WTC11 (cell line): ENCODE data around the gene LEAP2. TPM values are rescaled to one million over a fixed set of nuclear protein-coding genes. Genes with fewer than 3 reads are reported as not detected.

Experiments used
- ATAC-seq: fragments of 200-7000 bp; cut with Tn5 transposase; 2 replicates; pipeline ENCODE4 v1.10.0; 2021; ENCODE audit warnings: mild to moderate bottlenecking, moderate library complexity
- CTCF ChIA-PET: fragments of 300-600 bp; sonication (Branson Sonifier 250); formaldehyde crosslinking; loops from one replicate; lab custom pipeline; 2021; ENCODE audit warnings: antibody characterized with exemption; lab: Charles Lee
- POLR2A ChIA-PET: fragments of 350-600 bp; sonication (Branson Sonifier 250); formaldehyde crosslinking; loops from one replicate; lab custom pipeline; 2021; ENCODE audit warnings: antibody characterized with exemption; lab: Charles Lee
- DNase-seq: peaks from one replicate; pipeline ENCODE4 v3.0.0; 2021; ENCODE audit warnings: low spot score
- H3K27ac Mint-ChIP-seq: 2 replicates; pipeline ENCODE4 v1.8.0; 2021; ENCODE audit warnings: mixed read lengths
- H3K27me3 Mint-ChIP-seq: 2 replicates; pipeline ENCODE4 v1.8.0; 2021; ENCODE audit warnings: low read depth, mild to moderate bottlenecking, moderate library complexity, mixed read lengths
- H3K36me3 Mint-ChIP-seq: 2 replicates; pipeline ENCODE4 v1.8.0; 2021; ENCODE audit warnings: mixed read lengths
- H3K4me1 Mint-ChIP-seq: 2 replicates; pipeline ENCODE4 v1.8.0; 2022; ENCODE audit warnings: mixed read lengths
- H3K4me3 Mint-ChIP-seq: 2 replicates; pipeline ENCODE4 v1.8.0; 2021; ENCODE audit warnings: mild to moderate bottlenecking, moderate library complexity, mixed read lengths
- H3K9me3 Mint-ChIP-seq: 2 replicates; pipeline ENCODE4 v1.8.0; 2021; ENCODE audit warnings: mixed read lengths
- ETV6 ChIP-seq: sonication (generic); formaldehyde crosslinking; IDR thresholded peaks from 2 replicates; pipeline ENCODE4 v1.8.1; 2022; ENCODE audit warnings: mild to moderate bottlenecking, missing genetic modification reagents
- FOXK1 ChIP-seq: sonication (generic); formaldehyde crosslinking; IDR thresholded peaks from 2 replicates; pipeline ENCODE4 v1.8.0; 2022; ENCODE audit warnings: mild to moderate bottlenecking, moderate library complexity, missing genetic modification reagents
- KAT7 ChIP-seq: sonication (generic); formaldehyde crosslinking; IDR thresholded peaks from 2 replicates; pipeline ENCODE4 v1.8.1; 2023; ENCODE audit warnings: missing genetic modification reagents, mild to moderate bottlenecking, borderline replicate concordance
- NFATC4 ChIP-seq: fragments of 250-450 bp; sonication (Bioruptor Pico); IDR thresholded peaks from 2 replicates; pipeline ENCODE4 v1.9.0; 2021; ENCODE audit warnings: mild to moderate bottlenecking
- NR1H2 ChIP-seq: sonication (generic); formaldehyde crosslinking; IDR thresholded peaks from 2 replicates; pipeline ENCODE4 v1.9.0; 2021; ENCODE audit warnings: mild to moderate bottlenecking, moderate library complexity, missing genetic modification reagents
- SMAD3 ChIP-seq: sonication (generic); formaldehyde crosslinking; IDR thresholded peaks from 2 replicates; pipeline ENCODE4 v1.8.0; 2022; ENCODE audit warnings: missing genetic modification reagents, mild to moderate bottlenecking, borderline replicate concordance
- SMAD4 ChIP-seq: sonication (generic); formaldehyde crosslinking; IDR thresholded peaks from 2 replicates; pipeline ENCODE4 v1.8.0; 2022; ENCODE audit warnings: mild to moderate bottlenecking, missing genetic modification reagents
- TCF7 ChIP-seq: sonication (generic); formaldehyde crosslinking; IDR thresholded peaks from 2 replicates; pipeline ENCODE4 v1.8.0; 2022; ENCODE audit warnings: mild to moderate bottlenecking, low read depth, missing genetic modification reagents, moderate library complexity
- TEAD4 ChIP-seq: sonication (generic); formaldehyde crosslinking; IDR thresholded peaks from 2 replicates; pipeline ENCODE4 v1.8.0; 2022; ENCODE audit warnings: mild to moderate bottlenecking, missing genetic modification reagents
- TP53 ChIP-seq: sonication (generic); formaldehyde crosslinking; IDR thresholded peaks from 2 replicates; pipeline ENCODE4 v1.8.1; 2023; ENCODE audit warnings: mild to moderate bottlenecking, missing genetic modification reagents
- ZBTB21 ChIP-seq: sonication (generic); formaldehyde crosslinking; IDR thresholded peaks from 2 replicates; pipeline ENCODE4 v1.8.1; 2023; ENCODE audit warnings: mild to moderate bottlenecking, missing genetic modification reagents, borderline replicate concordance
- ZMAT4 ChIP-seq: fragments of 250-450 bp; sonication (Bioruptor Pico); IDR thresholded peaks from 2 replicates; pipeline ENCODE4 v1.9.0; 2021; ENCODE audit warnings: mild to moderate bottlenecking
- ZNF423 ChIP-seq: fragments of 250-450 bp; sonication (Bioruptor Pico); IDR thresholded peaks from 2 replicates; pipeline ENCODE4 v2.1.2; 2022; ENCODE audit warnings: mild to moderate bottlenecking, moderate library complexity
- ZNF532 ChIP-seq: fragments of 250-450 bp; sonication (Bioruptor Pico); IDR thresholded peaks from 2 replicates; pipeline ENCODE4 v1.9.0; 2021; ENCODE audit warnings: mild to moderate bottlenecking, borderline replicate concordance
- ZSCAN18 ChIP-seq: fragments of 250-450 bp; sonication (Bioruptor Pico); IDR thresholded peaks from 2 replicates; pipeline ENCODE4 v2.1.2; 2022; ENCODE audit warnings: mild to moderate bottlenecking, moderate library complexity
- total RNA-seq: library from RNA; stranded (reverse); gene quantifications from 3 replicates; pipeline ENCODE4 v1.2.3, GENCODE V29; 2021
- TF ChIP-seq, protein P1 (sequence below): sonication (generic); formaldehyde crosslinking; IDR thresholded peaks from 2 replicates; pipeline ENCODE4 v1.8.1; 2023; ENCODE audit warnings: mild to moderate bottlenecking, moderate library complexity, missing genetic modification reagents
- TF ChIP-seq, protein P2 (sequence below): sonication (generic); formaldehyde crosslinking; IDR thresholded peaks from 2 replicates; pipeline ENCODE4 v1.8.0; 2022; ENCODE audit warnings: mild to moderate bottlenecking, missing genetic modification reagents
- TF ChIP-seq, protein P3 (sequence below): sonication (generic); formaldehyde crosslinking; IDR thresholded peaks from 2 replicates; pipeline ENCODE4 v1.8.0; 2022; ENCODE audit warnings: missing genetic modification reagents
- TF ChIP-seq, protein P4 (sequence below): sonication (generic); formaldehyde crosslinking; IDR thresholded peaks from 2 replicates; pipeline ENCODE4 v1.8.0; 2022; ENCODE audit warnings: mild to moderate bottlenecking, missing genetic modification reagents

Gene LEAP2
- total RNA-seq, 1 experiment from 2014 or later = 2.0 TPM

GRCh38 chr5:132886064-132886823 is 12.8 kb downstream of the LEAP2 start (continued):
- TF ChIP-seq ZNF532 (CRISPR knock-in tag) = no peak
- TF ChIP-seq, protein P1, sequence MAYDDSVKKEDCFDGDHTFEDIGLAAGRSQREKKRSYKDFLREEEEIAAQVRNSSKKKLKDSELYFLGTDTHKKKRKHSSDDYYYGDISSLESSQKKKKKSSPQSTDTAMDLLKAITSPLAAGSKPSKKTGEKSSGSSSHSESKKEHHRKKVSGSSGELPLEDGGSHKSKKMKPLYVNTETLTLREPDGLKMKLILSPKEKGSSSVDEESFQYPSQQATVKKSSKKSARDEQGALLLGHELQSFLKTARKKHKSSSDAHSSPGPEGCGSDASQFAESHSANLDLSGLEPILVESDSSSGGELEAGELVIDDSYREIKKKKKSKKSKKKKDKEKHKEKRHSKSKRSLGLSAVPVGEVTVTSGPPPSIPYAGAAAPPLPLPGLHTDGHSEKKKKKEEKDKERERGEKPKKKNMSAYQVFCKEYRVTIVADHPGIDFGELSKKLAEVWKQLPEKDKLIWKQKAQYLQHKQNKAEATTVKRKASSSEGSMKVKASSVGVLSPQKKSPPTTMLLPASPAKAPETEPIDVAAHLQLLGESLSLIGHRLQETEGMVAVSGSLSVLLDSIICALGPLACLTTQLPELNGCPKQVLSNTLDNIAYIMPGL (CRISPR knock-in tag) = no peak
- no peak for TF ChIP-seq KAT7 (CRISPR knock-in tag)
- TF ChIP-seq NR1H2 = no peak
- no peak for TF ChIP-seq TEAD4 (CRISPR knock-in tag)
- TF ChIP-seq, protein P2, sequence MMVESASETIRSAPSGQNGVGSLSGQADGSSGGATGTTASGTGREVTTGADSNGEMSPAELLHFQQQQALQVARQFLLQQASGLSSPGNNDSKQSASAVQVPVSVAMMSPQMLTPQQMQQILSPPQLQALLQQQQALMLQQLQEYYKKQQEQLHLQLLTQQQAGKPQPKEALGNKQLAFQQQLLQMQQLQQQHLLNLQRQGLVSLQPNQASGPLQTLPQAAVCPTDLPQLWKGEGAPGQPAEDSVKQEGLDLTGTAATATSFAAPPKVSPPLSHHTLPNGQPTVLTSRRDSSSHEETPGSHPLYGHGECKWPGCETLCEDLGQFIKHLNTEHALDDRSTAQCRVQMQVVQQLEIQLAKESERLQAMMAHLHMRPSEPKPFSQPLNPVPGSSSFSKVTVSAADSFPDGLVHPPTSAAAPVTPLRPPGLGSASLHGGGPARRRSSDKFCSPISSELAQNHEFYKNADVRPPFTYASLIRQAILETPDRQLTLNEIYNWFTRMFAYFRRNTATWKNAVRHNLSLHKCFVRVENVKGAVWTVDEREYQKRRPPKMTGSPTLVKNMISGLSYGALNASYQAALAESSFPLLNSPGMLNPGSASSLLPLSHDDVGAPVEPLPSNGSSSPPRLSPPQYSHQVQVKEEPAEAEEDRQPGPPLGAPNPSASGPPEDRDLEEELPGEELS (CRISPR knock-in tag) = no peak
- TF ChIP-seq, protein P3, sequence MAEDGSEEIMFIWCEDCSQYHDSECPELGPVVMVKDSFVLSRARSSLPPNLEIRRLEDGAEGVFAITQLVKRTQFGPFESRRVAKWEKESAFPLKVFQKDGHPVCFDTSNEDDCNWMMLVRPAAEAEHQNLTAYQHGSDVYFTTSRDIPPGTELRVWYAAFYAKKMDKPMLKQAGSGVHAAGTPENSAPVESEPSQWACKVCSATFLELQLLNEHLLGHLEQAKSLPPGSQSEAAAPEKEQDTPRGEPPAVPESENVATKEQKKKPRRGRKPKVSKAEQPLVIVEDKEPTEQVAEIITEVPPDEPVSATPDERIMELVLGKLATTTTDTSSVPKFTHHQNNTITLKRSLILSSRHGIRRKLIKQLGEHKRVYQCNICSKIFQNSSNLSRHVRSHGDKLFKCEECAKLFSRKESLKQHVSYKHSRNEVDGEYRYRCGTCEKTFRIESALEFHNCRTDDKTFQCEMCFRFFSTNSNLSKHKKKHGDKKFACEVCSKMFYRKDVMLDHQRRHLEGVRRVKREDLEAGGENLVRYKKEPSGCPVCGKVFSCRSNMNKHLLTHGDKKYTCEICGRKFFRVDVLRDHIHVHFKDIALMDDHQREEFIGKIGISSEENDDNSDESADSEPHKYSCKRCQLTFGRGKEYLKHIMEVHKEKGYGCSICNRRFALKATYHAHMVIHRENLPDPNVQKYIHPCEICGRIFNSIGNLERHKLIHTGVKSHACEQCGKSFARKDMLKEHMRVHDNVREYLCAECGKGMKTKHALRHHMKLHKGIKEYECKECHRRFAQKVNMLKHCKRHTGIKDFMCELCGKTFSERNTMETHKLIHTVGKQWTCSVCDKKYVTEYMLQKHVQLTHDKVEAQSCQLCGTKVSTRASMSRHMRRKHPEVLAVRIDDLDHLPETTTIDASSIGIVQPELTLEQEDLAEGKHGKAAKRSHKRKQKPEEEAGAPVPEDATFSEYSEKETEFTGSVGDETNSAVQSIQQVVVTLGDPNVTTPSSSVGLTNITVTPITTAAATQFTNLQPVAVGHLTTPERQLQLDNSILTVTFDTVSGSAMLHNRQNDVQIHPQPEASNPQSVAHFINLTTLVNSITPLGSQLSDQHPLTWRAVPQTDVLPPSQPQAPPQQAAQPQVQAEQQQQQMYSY (CRISPR knock-in tag) = no peak
- no peak for TF ChIP-seq TCF7 (CRISPR knock-in tag)
- TF ChIP-seq ZBTB21 (CRISPR knock-in tag) = no peak
- TF ChIP-seq SMAD4 = no peak
- no peak for TF ChIP-seq ETV6 (CRISPR knock-in tag)
- TF ChIP-seq, all 79 proteins: peak for 0

DNA sequence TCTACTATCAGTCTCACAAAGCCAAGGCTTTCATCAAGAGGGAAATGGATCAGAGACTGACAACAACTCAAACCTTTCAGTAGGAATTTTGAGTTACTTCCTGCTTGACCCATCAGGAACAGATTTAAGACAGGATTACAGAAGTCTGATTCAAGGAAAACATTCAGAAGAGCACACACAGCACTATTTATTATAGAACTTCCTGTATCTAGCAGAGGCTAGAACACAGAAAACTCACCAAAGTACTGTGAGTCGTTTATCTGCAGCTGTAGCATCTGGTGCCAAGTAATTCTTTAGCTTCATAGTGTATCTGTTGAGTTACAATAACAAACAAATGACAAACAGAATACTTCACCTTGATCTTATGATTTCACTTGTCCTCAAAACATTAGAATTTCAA is 13.8 kb downstream of the LEAP2 start:
- Mint-ChIP-seq H3K27me3 (no peaks in the 10 kb centered on the region), H3K4me1 (no peaks in the 10 kb centered on the region), H3K36me3 (peaks cover 63% of the 10 kb centered on the region), H3K9me3 (no peaks in the 10 kb centered on the region), H3K27ac (no peak overlapping the region), H3K4me3 (no peak overlapping the region)
- no peak for ATAC-seq
- ChIA-PET POLR2A (no interaction called here), CTCF (no interaction called here)
- no peak for DNase-seq
- no peak for TF ChIP-seq ZMAT4
- TF ChIP-seq, protein P2 (CRISPR knock-in tag) = no peak
- TF ChIP-seq SMAD3 (CRISPR knock-in tag) = no peak
- no peak for TF ChIP-seq TP53 (CRISPR knock-in tag)
- no peak for TF ChIP-seq ZSCAN18 (CRISPR knock-in tag)
- no peak for TF ChIP-seq FOXK1
- TF ChIP-seq NFATC4 (CRISPR knock-in tag) = no peak
- TF ChIP-seq KAT7 (CRISPR knock-in tag) = no peak
- TF ChIP-seq, protein P4, sequence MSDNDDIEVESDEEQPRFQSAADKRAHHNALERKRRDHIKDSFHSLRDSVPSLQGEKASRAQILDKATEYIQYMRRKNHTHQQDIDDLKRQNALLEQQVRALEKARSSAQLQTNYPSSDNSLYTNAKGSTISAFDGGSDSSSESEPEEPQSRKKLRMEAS (CRISPR knock-in tag) = no peak
- no peak for TF ChIP-seq ZNF423 (CRISPR knock-in tag)
- TF ChIP-seq TEAD4 (CRISPR knock-in tag) = no peak
